Suprapubic skin (tissue), 4 donors: ENCODE data around the gene VAMP3. TPM values are rescaled to one million over a fixed set of nuclear protein-coding genes. Genes with fewer than 3 reads are reported as not detected.

ENCODE experiments used
- DNase-seq, 2 donors: peaks; one replicate each; pipeline ENCODE4 v3.0.0-alpha.2; 2019; ENCODE audit warnings: low spot score in 2 of 2
- H3K27ac ChIP-seq: fragments of 200-600 bp; sonication (generic); one replicate; pipeline ENCODE4 v1.5.1; 2019
- H3K27me3 ChIP-seq: fragments of 200-600 bp; sonication (generic); one replicate; pipeline ENCODE4 v1.5.1; 2019
- H3K36me3 ChIP-seq: fragments of 200-600 bp; sonication (generic); one replicate; pipeline ENCODE4 v1.5.1; 2019
- H3K4me1 ChIP-seq: fragments of 200-600 bp; sonication (generic); one replicate; pipeline ENCODE4 v1.5.1; 2019
- H3K4me3 ChIP-seq: fragments of 200-600 bp; sonication (generic); one replicate; pipeline ENCODE4 v1.5.1; 2019; ENCODE audit warnings: mild to moderate bottlenecking
- H3K9me3 ChIP-seq: fragments of 200-600 bp; sonication (generic); one replicate; pipeline ENCODE4 v1.5.1; 2019
- EP300 ChIP-seq: sonication (generic); formaldehyde crosslinking; IDR thresholded peaks from one replicate; pipeline ENCODE4 v1.6.1; 2017; ENCODE audit warnings: antibody characterized with exemption
- POLR2A ChIP-seq, 2 donors: fragments of 450-650 bp; IDR thresholded peaks; one replicate each; pipeline ENCODE4 v1.6.1; 2017; ENCODE audit warnings: antibody characterized with exemption in 2 of 2, mild to moderate bottlenecking in 2 of 2, moderate library complexity in 2 of 2
- POLR2AphosphoS5 ChIP-seq, 3 donors: sonication (generic); formaldehyde crosslinking; IDR thresholded peaks; one replicate each; pipeline ENCODE4 v1.6.1; 2017; ENCODE audit warnings: antibody characterized with exemption in 3 of 3
- WGBS: methylation state at CpG from one replicate; pipeline ENCODE4 v1.1.5; 2018; 5-methylcytosine and 5-hydroxymethylcytosine counted together
- total RNA-seq, 4 donors: library from RNA; depleted of rRNA; stranded (reverse); fragments of >200 nt; gene quantifications; one replicate each; pipeline ENCODE4 v1.1.0, GENCODE V29; 2016
- TF ChIP-seq, protein P1 (sequence below), 2 donors: fragments of 200-600 bp in 1 of 2; fragments of 450-650 bp in 1 of 2; sonication (generic) in 1 of 2; IDR thresholded peaks; one replicate each; pipeline ENCODE4 v1.5.1; 2016 to 2019; ENCODE audit warnings: antibody characterized with exemption in 2 of 2, mild to moderate bottlenecking in 1 of 2, moderate library complexity in 1 of 2

Gene VAMP3
- total RNA-seq, 4 donors from 2014 or later: 62.8 to 79.9 (median 76.4) TPM

DNA sequence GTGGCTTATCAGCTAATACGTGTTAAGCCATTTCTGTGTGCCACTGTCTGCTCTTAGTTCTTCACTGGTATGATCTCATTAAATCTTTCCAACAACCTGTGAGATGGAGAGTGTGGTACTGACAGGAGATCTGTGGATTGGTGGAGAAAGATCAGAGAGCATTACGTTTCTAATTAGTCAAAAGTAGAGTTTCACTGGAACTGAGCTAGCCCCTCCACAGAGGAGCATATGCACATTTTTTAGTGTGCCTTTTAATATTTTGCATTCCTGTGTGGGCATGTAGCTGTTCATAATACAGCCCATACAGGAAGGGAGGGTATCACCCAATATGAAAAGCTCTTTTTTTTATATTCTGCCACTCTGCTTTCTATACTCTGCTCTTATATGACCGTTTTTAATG lies 50.2 kb downstream of the VAMP3 start:
- H3K4me3 ChIP-seq: no peak overlapping the region
- H3K36me3 ChIP-seq: peaks cover 91% of the 10 kb centered on the region
- WGBS: 83% methylated on average over 3 of the region's 3 CpGs
- H3K4me1 ChIP-seq: no peaks in the 10 kb centered on the region
- H3K27ac ChIP-seq: no peak overlapping the region
- H3K27me3 ChIP-seq: no peaks in the 10 kb centered on the region
- TF ChIP-seq POLR2A (IDR thresholded peaks at IDR 0.05): no peak
- TF ChIP-seq EP300: no peak
- no peak for TF ChIP-seq POLR2AphosphoS5 (IDR thresholded peaks at IDR 0.05)
- TF ChIP-seq, protein P1, sequence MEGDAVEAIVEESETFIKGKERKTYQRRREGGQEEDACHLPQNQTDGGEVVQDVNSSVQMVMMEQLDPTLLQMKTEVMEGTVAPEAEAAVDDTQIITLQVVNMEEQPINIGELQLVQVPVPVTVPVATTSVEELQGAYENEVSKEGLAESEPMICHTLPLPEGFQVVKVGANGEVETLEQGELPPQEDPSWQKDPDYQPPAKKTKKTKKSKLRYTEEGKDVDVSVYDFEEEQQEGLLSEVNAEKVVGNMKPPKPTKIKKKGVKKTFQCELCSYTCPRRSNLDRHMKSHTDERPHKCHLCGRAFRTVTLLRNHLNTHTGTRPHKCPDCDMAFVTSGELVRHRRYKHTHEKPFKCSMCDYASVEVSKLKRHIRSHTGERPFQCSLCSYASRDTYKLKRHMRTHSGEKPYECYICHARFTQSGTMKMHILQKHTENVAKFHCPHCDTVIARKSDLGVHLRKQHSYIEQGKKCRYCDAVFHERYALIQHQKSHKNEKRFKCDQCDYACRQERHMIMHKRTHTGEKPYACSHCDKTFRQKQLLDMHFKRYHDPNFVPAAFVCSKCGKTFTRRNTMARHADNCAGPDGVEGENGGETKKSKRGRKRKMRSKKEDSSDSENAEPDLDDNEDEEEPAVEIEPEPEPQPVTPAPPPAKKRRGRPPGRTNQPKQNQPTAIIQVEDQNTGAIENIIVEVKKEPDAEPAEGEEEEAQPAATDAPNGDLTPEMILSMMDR (IDR thresholded peaks at IDR 0.05): no peak
- H3K9me3 ChIP-seq: no peaks in the 10 kb centered on the region
- DNase-seq: no peak

DNA sequence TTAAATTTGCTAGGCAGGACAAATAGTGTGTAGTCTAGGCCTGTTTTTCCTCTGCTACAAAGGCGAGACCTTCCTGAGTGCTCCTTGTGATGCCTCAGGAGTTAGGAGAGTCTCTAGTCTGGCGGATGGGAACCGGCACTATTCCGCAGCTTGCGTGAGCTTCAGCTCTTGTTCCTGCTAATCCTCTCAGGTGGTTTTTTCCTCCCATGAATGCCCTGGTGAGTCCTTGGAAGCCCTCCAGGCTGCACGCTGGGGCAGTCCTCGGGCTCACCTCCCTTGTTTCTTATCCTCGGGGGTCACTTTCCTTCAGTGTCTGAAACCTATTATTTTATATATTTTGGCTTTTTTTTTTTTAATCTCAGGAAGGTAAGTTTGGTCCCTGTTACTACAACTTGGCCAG lies 53.6 kb downstream of the VAMP3 start:
- Histone ChIP-seq H3K27ac (no peak overlapping the region), H3K4me3 (no peak overlapping the region), H3K27me3 (no peaks in the 10 kb centered on the region), H3K4me1 (no peaks in the 10 kb centered on the region), H3K36me3 (peaks cover 99% of the 10 kb centered on the region), H3K9me3 (no peaks in the 10 kb centered on the region)
- TF ChIP-seq POLR2A (IDR thresholded peaks at IDR 0.05) (no peak), EP300 (no peak), POLR2AphosphoS5 (IDR thresholded peaks at IDR 0.05) (no peak)
- TF ChIP-seq, protein P1 (IDR thresholded peaks at IDR 0.05): no peak
- WGBS: 92% methylated on average over 8 of the region's 8 CpGs
- DNase-seq: no peak

- no peak overlapping the region for H3K27ac ChIP-seq
- H3K4me3 ChIP-seq: no peak overlapping the region
- H3K27me3 ChIP-seq: no peaks in the 10 kb centered on the region
- TF ChIP-seq POLR2AphosphoS5 (IDR thresholded peaks at IDR 0.05) (no peak), EP300 (no peak), POLR2A (IDR thresholded peaks at IDR 0.05) (no peak)
- TF ChIP-seq, protein P1 (IDR thresholded peaks at IDR 0.05): no peak
- DNase-seq: no peak
- H3K36me3 ChIP-seq: peaks cover 93% of the 10 kb centered on the region
- no peaks in the 10 kb centered on the region for H3K9me3 ChIP-seq
- WGBS: 78% methylated on average over 7 of the region's 7 CpGs
- H3K4me1 ChIP-seq: no peaks in the 10 kb centered on the region
Measured at GRCh38 chr1:7826363-7826762, 55.3 kb downstream of the VAMP3 start.

DNA sequence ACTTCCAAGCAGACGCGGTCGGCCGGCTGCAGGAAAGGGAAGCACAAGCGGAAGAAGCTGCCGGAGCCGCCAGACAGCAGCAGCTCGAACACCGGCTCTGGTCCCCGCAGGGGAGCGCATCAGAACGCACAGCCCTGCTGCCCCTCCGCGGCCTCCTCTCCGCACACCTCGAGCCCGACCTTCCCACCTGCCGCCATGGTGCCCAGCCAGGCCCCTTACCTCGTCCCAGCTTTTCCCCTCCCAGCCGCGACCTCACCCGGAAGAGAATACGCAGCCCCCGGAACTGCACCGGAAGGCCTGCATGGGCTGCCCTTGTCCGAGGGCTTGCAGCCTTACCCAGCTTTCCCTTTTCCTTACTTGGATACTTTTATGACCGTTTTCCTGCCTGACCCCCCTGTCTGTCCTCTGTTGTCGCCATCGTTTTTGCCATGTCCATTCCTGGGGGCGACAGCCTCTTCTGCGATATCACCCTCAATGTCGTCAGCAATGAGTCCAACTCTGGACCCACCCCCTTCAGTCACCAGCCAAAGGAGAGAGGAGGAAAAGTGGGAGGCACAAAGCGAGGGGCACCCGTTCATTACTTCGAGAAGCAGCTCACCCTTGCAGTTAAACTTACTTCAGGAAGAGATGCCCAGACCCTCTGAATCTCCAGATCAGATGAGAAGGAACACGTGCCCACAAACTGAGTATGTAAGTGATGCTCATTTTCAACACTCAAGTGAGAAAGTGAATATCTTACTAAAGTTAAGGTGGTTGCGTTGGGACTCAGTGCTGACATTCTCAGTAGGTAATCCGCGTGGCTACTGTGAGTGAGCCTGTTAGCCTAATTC lies 56.2 kb downstream of the VAMP3 start:
- DNase-seq: no peak
- H3K4me1 ChIP-seq: no peaks in the 10 kb centered on the region
- WGBS: 81% methylated on average over 39 of the region's 39 CpGs

More for the DNA sequence above, 56.2 kb downstream of the VAMP3 start:
- peaks cover 86% of the 10 kb centered on the region for H3K36me3 ChIP-seq
- no peaks in the 10 kb centered on the region for H3K27me3 ChIP-seq
- peak overlapping the region; percentile 2 for H3K4me3 ChIP-seq
- TF ChIP-seq, protein P1 (IDR thresholded peaks at IDR 0.05): no peak
- TF ChIP-seq EP300: no peak
- no peak for TF ChIP-seq POLR2AphosphoS5 (IDR thresholded peaks at IDR 0.05)
- TF ChIP-seq POLR2A (IDR thresholded peaks at IDR 0.05): no peak
- no peaks in the 10 kb centered on the region for H3K9me3 ChIP-seq
- H3K27ac ChIP-seq: no peak overlapping the region

Other genes with a start within 250 kb of the VAMP3 start
- 10 to 100 TPM in 3 of 4 donors, 1 to 10 TPM in 1; 9.2 to 46.0 (median 19.1) TPM for gene PER3, start 13.0 kb downstream of the VAMP3 start, total RNA-seq
- gene UTS2, start 81.8 kb downstream of the VAMP3 start, total RNA-seq: not detected
- gene TNFRSF9, start 169.5 kb downstream of the VAMP3 start, total RNA-seq: not detected
- gene PARK7, start 190.4 kb downstream of the VAMP3 start, total RNA-seq: 10 to 100 TPM; 74.0 to 94.1 (median 85.2) TPM